Endothelial cell of umbilical vein (primary cell): ENCODE data around the gene ADARB1.

Experiments
- CTCF ChIP-seq, 2 donors: IDR thresholded peaks; 1 replicate in 1 of 2; 2 replicates in 1 of 2; pipeline ENCODE4 v1.5.1; 2011; ENCODE audit warnings: low read length in 2 of 2, mild to moderate bottlenecking in 2 of 2, moderate library complexity in 2 of 2, control low read depth in 1 of 2, inconsistent platforms in 1 of 2, low read depth in 1 of 2; ENCODE audit not compliant: insufficient read depth in 1 of 2; ENCODE audit errors: extremely low read depth in 1 of 2
- EZH2 ChIP-seq: IDR thresholded peaks from 2 replicates; pipeline ENCODE4 v1.6.1; 2012; ENCODE audit warnings: borderline replicate concordance, low read depth, mild to moderate bottlenecking, moderate library complexity, low read length, inconsistent platforms; ENCODE audit not compliant: severe bottlenecking
- GATA2 ChIP-seq: IDR thresholded peaks from 2 replicates; pipeline ENCODE4 v1.7.0; 2011; ENCODE audit warnings: low read depth, mild to moderate bottlenecking, moderate library complexity, mixed read lengths, low read length; ENCODE audit not compliant: insufficient read length, insufficient read depth
- JUN ChIP-seq: IDR thresholded peaks from 2 replicates; pipeline ENCODE4 v1.6.1; 2011; ENCODE audit warnings: borderline replicate concordance, low read depth; ENCODE audit not compliant: insufficient read length, insufficient read depth
- MAX ChIP-seq: IDR thresholded peaks from 2 replicates; pipeline ENCODE4 v1.6.1; 2011; ENCODE audit not compliant: insufficient read depth, insufficient read length
- POLR2A ChIP-seq: IDR thresholded peaks from 2 replicates; pipeline ENCODE4 v1.6.1; 2012; ENCODE audit warnings: low read depth, mild to moderate bottlenecking, control low read depth, low read length
- POLR2AphosphoS5 ChIP-seq: IDR thresholded peaks from 2 replicates; pipeline ENCODE4 v1.6.1; 2012; ENCODE audit warnings: low read depth, mild to moderate bottlenecking, control low read depth, low read length, moderate library complexity; ENCODE audit not compliant: insufficient read depth

GRCh38 chr21:45168522-45168921, 94.1 kb downstream of the ADARB1 start:
- TF ChIP-seq POLR2A (no peak), CTCF (IDR thresholded peaks at IDR 0.05; ENCODE audit: extremely low read depth in 1 of 2, insufficient read depth in 1 of 2, low read depth in 1 of 2, low read length in 2 of 2) (no peak), EZH2 (no peak), POLR2AphosphoS5 (no peak), MAX (no peak), JUN (no peak), GATA2 (no peak)
